Osteocyte (in vitro differentiated cells): ENCODE data around the gene SMIM45.

Experiments used
- DNase-seq: peaks from one replicate; pipeline ENCODE4 v3.0.0; 2021; ENCODE audit warnings: mixed read lengths; ENCODE audit not compliant: unreplicated experiment; ENCODE audit errors: extremely low spot score
- H3K27ac Mint-ChIP-seq: one replicate; pipeline ENCODE4 v1.8.0; 2021; ENCODE audit warnings: mild to moderate bottlenecking, mixed read lengths; ENCODE audit not compliant: unreplicated experiment
- H3K27me3 Mint-ChIP-seq: one replicate; pipeline ENCODE4 v1.8.0; 2021; ENCODE audit warnings: mixed read lengths; ENCODE audit not compliant: unreplicated experiment
- H3K36me3 Mint-ChIP-seq: one replicate; pipeline ENCODE4 v1.8.0; 2021; ENCODE audit warnings: mixed read lengths; ENCODE audit not compliant: unreplicated experiment
- H3K4me1 Mint-ChIP-seq: one replicate; pipeline ENCODE4 v1.8.0; 2021; ENCODE audit warnings: mixed read lengths; ENCODE audit not compliant: unreplicated experiment
- H3K4me3 Mint-ChIP-seq: one replicate; pipeline ENCODE4 v1.8.0; 2021; ENCODE audit warnings: mild to moderate bottlenecking, moderate library complexity, mixed read lengths; ENCODE audit not compliant: unreplicated experiment
- H3K9me3 Mint-ChIP-seq: one replicate; pipeline ENCODE4 v1.8.0; 2021; ENCODE audit warnings: mixed read lengths; ENCODE audit not compliant: unreplicated experiment
- TF ChIP-seq, protein P1 (sequence below): fragments of 200-600 bp; sonication (generic); IDR thresholded peaks from 2 replicates; pipeline ENCODE4 v1.5.0; 2021; ENCODE audit warnings: antibody characterized with exemption, mild to moderate bottlenecking, moderate library complexity

SMIM45 gene

DNA sequence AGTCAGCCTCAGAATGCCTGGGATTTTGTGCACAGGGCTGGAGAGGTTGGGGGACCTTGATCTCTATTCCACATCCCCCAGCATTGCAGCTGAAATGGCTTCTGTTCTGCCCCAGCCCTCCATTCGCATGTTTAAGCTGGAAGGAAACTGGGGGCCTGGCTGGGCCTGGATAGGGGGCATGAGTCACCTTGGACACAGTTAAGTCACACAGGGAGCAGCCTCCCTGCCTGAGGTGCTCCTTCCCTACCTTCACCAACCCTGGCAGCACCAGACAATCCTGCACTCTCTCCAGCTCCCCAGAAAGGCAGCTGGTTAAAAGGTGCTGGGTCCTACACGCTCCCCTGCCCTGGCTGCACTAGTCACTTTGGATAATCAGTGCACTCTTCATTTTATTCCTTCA, 763 bp downstream of the SMIM45 start:
- H3K27me3 Mint-ChIP-seq, result no peaks in the 10 kb centered on the region
- TF ChIP-seq, protein P1, sequence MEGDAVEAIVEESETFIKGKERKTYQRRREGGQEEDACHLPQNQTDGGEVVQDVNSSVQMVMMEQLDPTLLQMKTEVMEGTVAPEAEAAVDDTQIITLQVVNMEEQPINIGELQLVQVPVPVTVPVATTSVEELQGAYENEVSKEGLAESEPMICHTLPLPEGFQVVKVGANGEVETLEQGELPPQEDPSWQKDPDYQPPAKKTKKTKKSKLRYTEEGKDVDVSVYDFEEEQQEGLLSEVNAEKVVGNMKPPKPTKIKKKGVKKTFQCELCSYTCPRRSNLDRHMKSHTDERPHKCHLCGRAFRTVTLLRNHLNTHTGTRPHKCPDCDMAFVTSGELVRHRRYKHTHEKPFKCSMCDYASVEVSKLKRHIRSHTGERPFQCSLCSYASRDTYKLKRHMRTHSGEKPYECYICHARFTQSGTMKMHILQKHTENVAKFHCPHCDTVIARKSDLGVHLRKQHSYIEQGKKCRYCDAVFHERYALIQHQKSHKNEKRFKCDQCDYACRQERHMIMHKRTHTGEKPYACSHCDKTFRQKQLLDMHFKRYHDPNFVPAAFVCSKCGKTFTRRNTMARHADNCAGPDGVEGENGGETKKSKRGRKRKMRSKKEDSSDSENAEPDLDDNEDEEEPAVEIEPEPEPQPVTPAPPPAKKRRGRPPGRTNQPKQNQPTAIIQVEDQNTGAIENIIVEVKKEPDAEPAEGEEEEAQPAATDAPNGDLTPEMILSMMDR, result no peak
- no peak for DNase-seq
- no peak overlapping the region for H3K4me3 Mint-ChIP-seq
- no peaks in the 10 kb centered on the region for H3K36me3 Mint-ChIP-seq
- no peak overlapping the region for H3K27ac Mint-ChIP-seq
- H3K4me1 Mint-ChIP-seq, result peaks cover 5% of the 10 kb centered on the region
- no peaks in the 10 kb centered on the region for H3K9me3 Mint-ChIP-seq

DNA sequence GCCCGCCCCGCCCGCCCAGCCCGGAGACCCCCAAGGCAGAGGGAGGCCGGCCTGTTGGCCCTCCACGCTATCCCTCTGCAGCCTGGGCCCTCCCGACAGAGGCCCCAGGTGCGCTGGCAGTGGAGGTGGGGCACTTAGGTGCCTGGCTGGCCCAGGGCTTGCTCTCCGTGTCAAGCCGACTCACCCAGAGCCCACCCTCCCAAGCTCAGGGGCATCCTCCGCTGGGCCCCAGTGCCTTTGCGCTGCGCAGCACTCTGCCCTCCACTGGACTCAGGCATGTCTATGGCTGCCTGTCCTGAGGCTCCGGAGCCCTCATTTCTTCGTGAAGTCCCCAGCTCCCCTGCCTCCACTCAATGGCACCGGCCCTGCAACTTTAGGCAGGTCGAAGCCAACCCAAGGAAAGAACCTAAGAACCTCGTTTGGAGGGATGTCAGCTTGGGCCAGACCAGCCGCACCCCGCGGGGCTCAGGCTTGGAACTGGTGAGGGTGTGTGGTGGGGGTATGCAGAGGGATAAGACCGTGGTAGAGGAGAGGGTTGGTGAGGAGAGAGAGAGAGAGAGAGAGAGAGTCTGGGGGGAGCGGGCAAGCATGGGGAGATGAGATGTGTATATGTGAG, 6.1 kb downstream of the SMIM45 start:
- DNase-seq, result no peak
- Mint-ChIP-seq H3K9me3 (no peaks in the 10 kb centered on the region), H3K4me3 (no peak overlapping the region), H3K27me3 (no peaks in the 10 kb centered on the region), H3K27ac (no peak overlapping the region), H3K36me3 (no peaks in the 10 kb centered on the region), H3K4me1 (peaks cover 14% of the 10 kb centered on the region)
- TF ChIP-seq, protein P1, result no peak

DNA sequence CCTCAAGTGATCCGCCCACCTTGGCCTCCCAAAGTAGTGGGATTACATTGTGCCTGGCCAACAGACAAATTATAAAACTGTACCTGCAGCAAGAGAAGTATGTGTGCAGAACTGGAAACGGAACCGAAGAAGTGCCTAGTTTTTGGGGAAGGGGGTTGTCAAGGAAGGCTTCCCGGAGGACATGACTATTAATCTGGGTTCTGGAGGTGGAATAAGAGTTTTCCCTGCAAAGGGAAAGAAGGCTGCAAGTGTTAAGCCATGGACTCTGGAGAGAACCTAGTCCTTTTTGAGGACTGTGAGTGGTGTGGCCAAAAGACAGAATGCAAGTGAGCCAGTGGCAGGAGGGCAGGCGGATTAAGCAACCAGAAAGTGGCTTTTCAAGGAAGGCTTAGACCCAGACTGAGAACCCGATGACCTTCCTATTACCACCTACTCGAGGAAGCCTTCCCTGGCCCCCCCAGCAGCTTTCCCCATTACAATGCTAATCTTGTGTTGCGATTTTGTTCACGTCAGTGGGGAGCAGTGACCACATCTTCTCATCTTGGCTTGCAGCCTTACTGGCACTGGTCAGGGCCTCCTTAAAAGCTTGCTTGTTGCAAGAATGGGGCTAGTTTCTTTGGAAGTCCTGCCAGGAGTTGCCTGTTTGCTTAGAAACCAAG, 11.6 kb downstream of the SMIM45 start:
- Mint-ChIP-seq H3K4me3 (no peak overlapping the region), H3K9me3 (no peaks in the 10 kb centered on the region), H3K36me3 (no peaks in the 10 kb centered on the region), H3K27me3 (peaks cover 4% of the 10 kb centered on the region), H3K4me1 (peaks cover 11% of the 10 kb centered on the region), H3K27ac (no peak overlapping the region)
- TF ChIP-seq, protein P1, result no peak
- no peak for DNase-seq

DNA sequence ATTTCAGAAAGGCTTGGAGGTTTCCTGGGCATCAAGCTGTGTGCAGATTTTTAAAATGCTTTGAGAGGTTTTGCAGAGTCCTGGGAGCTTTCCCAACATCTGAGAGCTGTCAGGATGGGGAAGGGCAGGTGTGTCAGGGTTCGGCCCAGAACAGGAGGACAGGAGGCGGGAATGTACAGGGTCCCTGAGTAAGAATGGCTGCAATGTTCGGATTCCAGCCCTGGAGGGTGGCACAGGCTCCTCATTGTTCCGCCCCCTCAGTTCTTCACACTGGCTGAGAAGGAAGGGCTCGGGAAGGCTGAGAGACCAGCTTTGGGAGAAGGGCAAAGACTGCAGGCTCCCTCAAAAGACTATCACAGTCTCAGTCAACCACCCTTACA, 12.2 kb downstream of the SMIM45 start:
- no peak for DNase-seq
- Mint-ChIP-seq H3K4me1 (peaks cover 15% of the 10 kb centered on the region), H3K4me3 (no peak overlapping the region), H3K9me3 (no peaks in the 10 kb centered on the region), H3K27me3 (peaks cover 4% of the 10 kb centered on the region), H3K27ac (no peak overlapping the region), H3K36me3 (no peaks in the 10 kb centered on the region)
- TF ChIP-seq, protein P1, result no peak

DNA sequence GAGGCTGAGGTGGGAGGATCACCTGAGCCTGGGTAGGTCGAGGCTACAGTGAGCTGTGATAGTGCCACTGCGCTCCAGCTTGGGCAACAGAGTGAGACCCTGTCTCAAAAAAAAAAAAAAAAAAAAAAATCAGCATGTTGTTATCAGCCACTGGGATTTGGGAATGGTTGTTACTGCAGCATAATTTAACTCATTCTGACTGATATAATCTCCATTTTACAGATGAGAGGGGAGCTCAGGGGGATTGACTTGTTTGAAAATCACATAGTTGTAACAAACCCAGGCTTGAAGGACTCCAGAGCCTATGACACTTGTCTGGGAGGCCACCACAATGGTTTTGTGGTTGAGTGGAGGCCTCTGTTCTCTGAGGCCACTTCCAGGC, 14.3 kb downstream of the SMIM45 start:
- TF ChIP-seq, protein P1, result no peak
- DNase-seq, result no peak
- no peak overlapping the region for H3K27ac Mint-ChIP-seq
- H3K27me3 Mint-ChIP-seq, result peaks cover 4% of the 10 kb centered on the region
- peaks cover 3% of the 10 kb centered on the region for H3K4me1 Mint-ChIP-seq
- no peaks in the 10 kb centered on the region for H3K9me3 Mint-ChIP-seq
- H3K4me3 Mint-ChIP-seq, result no peak overlapping the region
- no peaks in the 10 kb centered on the region for H3K36me3 Mint-ChIP-seq
